ENCODE measurements around the gene VILL.

DNA sequence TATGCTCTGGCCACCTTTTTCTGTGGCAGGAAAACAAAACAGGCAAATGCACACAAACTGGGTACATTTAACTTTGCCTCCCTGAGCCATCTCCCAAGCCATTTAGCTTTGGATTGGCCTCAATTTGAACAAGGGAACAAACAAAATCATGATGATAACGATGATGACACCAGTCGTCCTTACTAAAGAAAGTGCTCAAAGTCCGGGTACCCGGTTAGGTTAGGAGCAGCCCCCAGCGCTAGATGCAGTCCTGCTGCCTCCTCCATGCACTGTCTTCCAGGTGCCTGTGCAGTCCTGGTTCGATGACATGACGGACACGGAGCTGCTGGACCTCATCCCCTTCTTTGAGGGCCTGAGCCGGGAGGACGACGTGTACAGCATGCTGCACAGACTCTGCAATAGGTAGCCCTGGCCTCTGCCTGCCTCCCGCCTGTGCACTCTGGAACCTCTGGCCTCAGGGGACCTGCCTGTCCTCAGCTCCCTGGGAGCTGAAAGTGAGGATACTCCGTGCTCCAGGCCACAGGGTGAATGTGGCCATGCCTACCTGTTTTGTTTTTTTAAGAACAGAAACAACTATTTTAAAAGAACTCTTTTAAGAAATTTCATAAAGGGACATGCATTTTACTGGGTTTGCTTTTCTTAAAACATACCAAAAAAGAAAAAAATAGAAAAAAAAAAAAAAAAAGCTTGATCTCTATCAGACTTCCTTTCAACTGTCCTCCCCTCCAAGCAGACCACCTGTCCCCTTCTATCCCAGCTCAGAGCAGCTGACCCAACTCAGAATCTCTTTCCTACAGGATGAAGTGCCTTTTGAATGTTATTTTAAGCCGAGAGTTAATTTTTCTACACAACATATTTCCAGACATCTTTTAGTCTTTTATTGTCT is 9.9 kb upstream of the VILL start:
- TF ChIP-seq CTCF (IDR thresholded peaks at IDR 0.05) (no peak), POLR2A (IDR thresholded peaks at IDR 0.05) (no peak)

All from body of pancreas (tissue), 4 donors.